ENCODE data around the gene SLC17A7.

DNA sequence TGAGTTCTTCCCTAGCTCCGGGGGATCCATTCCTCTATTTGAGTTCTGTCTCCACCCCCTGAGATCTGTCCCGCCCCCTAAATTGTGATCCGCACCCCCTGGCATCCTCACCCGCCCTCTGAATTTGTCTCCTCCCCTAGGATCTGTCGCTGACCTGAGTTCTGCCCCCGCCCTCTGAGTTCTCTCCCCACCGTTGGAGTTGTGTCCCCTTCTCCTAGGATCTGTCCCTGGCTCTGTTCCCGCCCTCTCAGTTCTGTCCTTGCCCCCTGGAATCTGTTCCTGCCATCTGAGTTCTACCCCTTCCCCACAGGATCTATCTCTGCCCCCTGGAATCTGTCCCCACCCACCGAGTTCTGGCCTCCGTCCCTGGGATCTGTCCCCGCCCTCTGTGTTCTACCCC is 1.0 kb upstream of the SLC17A7 start:
- TF ChIP-seq, protein P1, sequence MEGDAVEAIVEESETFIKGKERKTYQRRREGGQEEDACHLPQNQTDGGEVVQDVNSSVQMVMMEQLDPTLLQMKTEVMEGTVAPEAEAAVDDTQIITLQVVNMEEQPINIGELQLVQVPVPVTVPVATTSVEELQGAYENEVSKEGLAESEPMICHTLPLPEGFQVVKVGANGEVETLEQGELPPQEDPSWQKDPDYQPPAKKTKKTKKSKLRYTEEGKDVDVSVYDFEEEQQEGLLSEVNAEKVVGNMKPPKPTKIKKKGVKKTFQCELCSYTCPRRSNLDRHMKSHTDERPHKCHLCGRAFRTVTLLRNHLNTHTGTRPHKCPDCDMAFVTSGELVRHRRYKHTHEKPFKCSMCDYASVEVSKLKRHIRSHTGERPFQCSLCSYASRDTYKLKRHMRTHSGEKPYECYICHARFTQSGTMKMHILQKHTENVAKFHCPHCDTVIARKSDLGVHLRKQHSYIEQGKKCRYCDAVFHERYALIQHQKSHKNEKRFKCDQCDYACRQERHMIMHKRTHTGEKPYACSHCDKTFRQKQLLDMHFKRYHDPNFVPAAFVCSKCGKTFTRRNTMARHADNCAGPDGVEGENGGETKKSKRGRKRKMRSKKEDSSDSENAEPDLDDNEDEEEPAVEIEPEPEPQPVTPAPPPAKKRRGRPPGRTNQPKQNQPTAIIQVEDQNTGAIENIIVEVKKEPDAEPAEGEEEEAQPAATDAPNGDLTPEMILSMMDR (IDR thresholded peaks at IDR 0.05; ENCODE audit: low read depth, low read length, poor library complexity, severe bottlenecking): no peak
- TF ChIP-seq EZH2phosphoT487 (IDR thresholded peaks at IDR 0.05; ENCODE audit: borderline replicate concordance, low read length): no peak
